ENCODE measurements around the gene RGS7. TPM values are rescaled to one million over a fixed set of nuclear protein-coding genes. Genes with fewer than 3 reads are reported as not detected.
"Not testable (repeated sequence)": the region's sequence is repeated elsewhere in the genome, so short reads cannot be mapped to it uniquely, and the experiment has no call there.

The RGS7 gene
- total RNA-seq, 2 donors from 2014 or later: 0.10 to 0.24 TPM

DNA sequence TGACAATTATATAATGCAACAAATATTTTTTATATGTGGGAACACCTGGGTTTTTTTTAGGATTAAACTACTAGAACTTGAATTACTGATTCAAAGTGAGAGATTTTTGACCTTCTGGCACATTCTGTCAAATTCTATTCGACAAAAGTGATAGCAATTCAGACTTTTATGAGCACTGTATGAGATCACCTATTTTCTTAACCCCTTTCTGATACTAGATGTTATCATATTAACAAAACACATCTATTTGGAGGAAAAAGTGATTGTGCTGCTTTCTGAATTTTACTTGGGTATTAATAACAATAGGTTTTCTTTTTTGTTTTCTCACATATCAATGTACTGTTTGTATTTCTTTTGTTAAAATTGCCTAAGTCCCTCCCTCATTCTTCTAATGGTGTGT lies 570.1 kb downstream of the RGS7 start:
- no peak overlapping the region for H3K9ac ChIP-seq (ENCODE audit: low read depth in 2 of 2, low read length in 2 of 2)
- H3K27me3 ChIP-seq: no peaks in the 10 kb centered on the region
- H3K36me3 ChIP-seq: no peaks in the 10 kb centered on the region
- no peaks in the 10 kb centered on the region for H3K9me3 ChIP-seq
- DNase-seq: no peak
- no peak overlapping the region for H3K27ac ChIP-seq
- intact Hi-C loops (cut with DNase I): no loop called here
- H3K4me1 ChIP-seq: no peaks in the 10 kb centered on the region
- H3K4me3 ChIP-seq: no peak overlapping the region
- TF ChIP-seq, protein P1, sequence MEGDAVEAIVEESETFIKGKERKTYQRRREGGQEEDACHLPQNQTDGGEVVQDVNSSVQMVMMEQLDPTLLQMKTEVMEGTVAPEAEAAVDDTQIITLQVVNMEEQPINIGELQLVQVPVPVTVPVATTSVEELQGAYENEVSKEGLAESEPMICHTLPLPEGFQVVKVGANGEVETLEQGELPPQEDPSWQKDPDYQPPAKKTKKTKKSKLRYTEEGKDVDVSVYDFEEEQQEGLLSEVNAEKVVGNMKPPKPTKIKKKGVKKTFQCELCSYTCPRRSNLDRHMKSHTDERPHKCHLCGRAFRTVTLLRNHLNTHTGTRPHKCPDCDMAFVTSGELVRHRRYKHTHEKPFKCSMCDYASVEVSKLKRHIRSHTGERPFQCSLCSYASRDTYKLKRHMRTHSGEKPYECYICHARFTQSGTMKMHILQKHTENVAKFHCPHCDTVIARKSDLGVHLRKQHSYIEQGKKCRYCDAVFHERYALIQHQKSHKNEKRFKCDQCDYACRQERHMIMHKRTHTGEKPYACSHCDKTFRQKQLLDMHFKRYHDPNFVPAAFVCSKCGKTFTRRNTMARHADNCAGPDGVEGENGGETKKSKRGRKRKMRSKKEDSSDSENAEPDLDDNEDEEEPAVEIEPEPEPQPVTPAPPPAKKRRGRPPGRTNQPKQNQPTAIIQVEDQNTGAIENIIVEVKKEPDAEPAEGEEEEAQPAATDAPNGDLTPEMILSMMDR (IDR thresholded peaks at IDR 0.05): no peak

DNA sequence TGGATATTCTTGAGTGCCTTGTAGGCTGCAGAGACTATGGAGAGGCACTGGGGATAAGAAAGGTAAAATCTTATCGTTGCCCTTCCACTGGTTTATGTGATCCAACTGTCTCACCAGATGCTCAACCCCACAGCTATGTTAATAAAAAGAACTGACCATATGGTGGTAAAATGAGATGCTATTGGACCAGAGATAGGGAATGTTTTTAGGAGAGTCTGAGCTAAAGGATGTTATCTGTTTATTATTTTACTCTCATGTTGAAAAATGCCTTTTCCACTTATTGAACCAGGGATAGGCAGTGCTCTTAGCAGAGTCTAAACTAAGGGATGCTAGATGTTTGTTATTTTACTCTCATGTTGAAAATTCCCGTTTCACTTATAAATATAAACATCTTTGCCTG lies 572.2 kb downstream of the RGS7 start:
- H3K4me1 ChIP-seq: no peaks in the 10 kb centered on the region
- no peaks in the 10 kb centered on the region for H3K9me3 ChIP-seq
- H3K27ac ChIP-seq: no peak overlapping the region
- intact Hi-C loops (cut with DNase I): no loop called here
- no peak overlapping the region for H3K9ac ChIP-seq (ENCODE audit: low read depth in 2 of 2, low read length in 2 of 2)
- no peaks in the 10 kb centered on the region for H3K27me3 ChIP-seq
- TF ChIP-seq, protein P1 (IDR thresholded peaks at IDR 0.05): no peak
- no peak for DNase-seq
- H3K36me3 ChIP-seq: no peaks in the 10 kb centered on the region
- no peak overlapping the region for H3K4me3 ChIP-seq

DNA sequence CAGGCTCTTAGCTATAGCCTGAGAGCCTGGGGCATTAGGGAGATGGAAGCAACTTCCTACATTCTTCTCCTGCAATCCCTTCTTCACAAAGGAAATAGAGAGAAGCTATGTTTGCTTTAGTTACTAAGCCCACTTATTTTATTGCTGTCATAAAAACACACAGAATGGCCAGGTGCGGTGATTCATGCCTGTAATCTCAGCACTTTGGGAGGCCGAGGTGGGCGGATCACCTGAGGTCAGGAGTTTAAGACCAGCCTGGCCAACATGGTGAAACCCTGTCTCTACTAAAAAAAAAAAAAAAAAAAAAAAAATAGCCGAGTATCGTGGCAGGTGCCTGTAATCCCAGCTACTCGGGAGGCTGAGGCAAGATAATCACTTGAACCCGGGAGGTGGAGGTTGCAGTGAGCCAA lies 573.3 kb downstream of the RGS7 start:
- Histone ChIP-seq H3K4me3 (peak overlapping the region; percentile 1), H3K27ac (peak overlapping the region; percentile 32)
- H3K9ac ChIP-seq (ENCODE audit: low read depth in 2 of 2, low read length in 2 of 2); H3K27me3 ChIP-seq; H3K36me3 ChIP-seq; intact Hi-C loops (cut with DNase I); H3K4me1 ChIP-seq; H3K9me3 ChIP-seq: not testable (repeated sequence)
- peak; percentile 71 for DNase-seq

DNA sequence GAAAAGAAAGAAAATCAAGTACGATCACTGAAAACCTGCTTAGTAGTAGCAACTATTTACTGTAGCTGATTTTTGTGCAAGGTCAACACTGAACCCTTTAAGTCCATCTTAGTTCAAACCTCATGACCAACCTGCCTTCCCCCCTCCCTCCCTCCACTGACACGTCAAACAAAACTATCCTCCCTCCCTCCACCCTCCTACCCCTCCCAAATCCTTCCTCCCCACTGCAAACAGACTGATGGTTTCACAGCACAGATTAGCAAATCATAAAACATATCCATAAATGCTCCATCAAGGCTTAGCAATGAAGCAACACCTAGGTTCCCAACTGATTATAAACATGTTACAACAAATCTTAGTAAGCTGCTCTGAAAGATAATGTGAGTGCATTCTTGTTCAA lies 580.8 kb downstream of the RGS7 start:
- no peaks in the 10 kb centered on the region for H3K27me3 ChIP-seq
- H3K9ac ChIP-seq (ENCODE audit: low read depth in 2 of 2, low read length in 2 of 2): no peak overlapping the region
- peak; percentile 63 for DNase-seq
- no peaks in the 10 kb centered on the region for H3K9me3 ChIP-seq
- no peak overlapping the region for H3K27ac ChIP-seq
- no peak overlapping the region for H3K4me3 ChIP-seq
- no peaks in the 10 kb centered on the region for H3K36me3 ChIP-seq
- H3K4me1 ChIP-seq: no peaks in the 10 kb centered on the region
- TF ChIP-seq, protein P1 (IDR thresholded peaks at IDR 0.05): no peak
- intact Hi-C loops (cut with DNase I): no loop called here

DNA sequence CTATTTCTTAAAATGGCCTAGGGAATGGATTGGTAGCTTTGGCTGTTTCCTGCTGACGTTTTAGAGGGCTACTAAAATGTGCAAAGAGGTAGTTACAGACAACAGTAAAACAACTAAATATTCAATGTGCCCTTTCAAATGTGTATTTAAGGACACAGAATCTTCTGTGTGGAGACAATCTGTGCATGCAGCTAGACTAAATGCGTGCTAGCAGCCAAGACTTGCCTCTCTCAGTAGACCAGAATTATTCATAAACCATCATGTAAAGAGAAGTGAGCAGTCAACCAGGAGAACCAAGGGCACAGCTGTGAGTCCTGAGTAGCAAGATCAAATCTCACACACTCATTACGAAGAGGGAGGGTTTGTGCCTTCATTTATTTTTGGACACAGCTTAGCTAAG lies 584.9 kb downstream of the RGS7 start:
- intact Hi-C loops (cut with DNase I): no loop called here
- H3K9me3 ChIP-seq: no peaks in the 10 kb centered on the region
- DNase-seq: no peak
- H3K27me3 ChIP-seq: no peaks in the 10 kb centered on the region
- TF ChIP-seq, protein P1 (IDR thresholded peaks at IDR 0.05): no peak
- no peak overlapping the region for H3K4me3 ChIP-seq
- no peaks in the 10 kb centered on the region for H3K4me1 ChIP-seq
- no peak overlapping the region for H3K9ac ChIP-seq (ENCODE audit: low read depth in 2 of 2, low read length in 2 of 2)
- no peak overlapping the region for H3K27ac ChIP-seq
- H3K36me3 ChIP-seq: no peaks in the 10 kb centered on the region

DNA sequence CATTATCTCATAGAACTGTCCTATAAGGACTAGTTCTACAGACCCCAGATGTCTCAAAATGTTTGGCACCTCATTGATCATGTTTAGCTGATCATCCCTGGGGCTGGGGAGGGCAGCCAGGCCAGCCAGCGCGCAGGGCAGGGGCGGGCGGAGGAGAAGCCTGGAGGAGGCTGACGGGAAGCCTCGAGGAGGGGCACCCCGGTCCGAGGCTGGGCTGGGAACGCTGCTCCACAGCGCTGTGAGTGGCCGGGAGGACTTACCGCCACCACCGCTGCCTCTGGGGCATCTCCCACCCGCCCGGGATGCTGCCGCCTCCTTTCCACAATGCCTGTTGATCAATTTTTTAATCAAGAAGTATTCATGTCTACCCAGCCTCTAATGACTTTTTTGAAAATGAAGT lies 585.6 kb downstream of the RGS7 start:
- H3K9ac ChIP-seq (ENCODE audit: low read depth in 2 of 2, low read length in 2 of 2): no peak overlapping the region
- no peaks in the 10 kb centered on the region for H3K36me3 ChIP-seq
- H3K4me3 ChIP-seq: no peak overlapping the region
- H3K4me1 ChIP-seq: no peaks in the 10 kb centered on the region
- H3K27me3 ChIP-seq: no peaks in the 10 kb centered on the region
- TF ChIP-seq, protein P1 (IDR thresholded peaks at IDR 0.05): no peak
- H3K27ac ChIP-seq: no peak overlapping the region
- intact Hi-C loops (cut with DNase I): no loop called here
- DNase-seq: no peak
- no peaks in the 10 kb centered on the region for H3K9me3 ChIP-seq
